Keratinocyte (primary cell): ENCODE data around the gene RPS29. TPM values are rescaled to one million over a fixed set of nuclear protein-coding genes. Genes with fewer than 3 reads are reported as not detected.

ENCODE experiments used
- DNase-seq: peaks from one replicate; pipeline ENCODE4 v3.0.0-alpha.2; 2011; ENCODE audit warnings: low read depth, missing footprints, low spot score
- FAIRE-seq: peaks from 2 replicates; lab custom pipeline; 2011; peaks lifted over from hg19 to GRCh38; lab: Jason Lieb, UNC
- H2AFZ ChIP-seq: 2 replicates; pipeline ENCODE4 v1.6.0; 2012; ENCODE audit warnings: low read length, control low read depth, inconsistent platforms; ENCODE audit not compliant: control insufficient read depth
- H3K27ac ChIP-seq: 2 replicates; pipeline ENCODE4 v1.5.1; 2011; ENCODE audit warnings: low read length; ENCODE audit not compliant: control insufficient read depth, insufficient read depth
- H3K27me3 ChIP-seq: 3 replicates; pipeline ENCODE4 v1.6.0; 2011; ENCODE audit warnings: low read length; ENCODE audit not compliant: control insufficient read depth, insufficient read depth; ENCODE audit errors: extremely low read depth
- H3K36me3 ChIP-seq, 2 experiments: 2 replicates in 1 of 2; 3 replicates in 1 of 2; pipeline ENCODE4 v1.5.1; 2011; ENCODE audit warnings: low read length in 2 of 2, mild to moderate bottlenecking in 1 of 2; ENCODE audit not compliant: control insufficient read depth in 2 of 2, insufficient read depth in 2 of 2; ENCODE audit errors: extremely low read depth in 1 of 2
- H3K4me1 ChIP-seq: 3 replicates; pipeline ENCODE4 v1.5.1; 2011; ENCODE audit warnings: low read length; ENCODE audit not compliant: control insufficient read depth, insufficient read depth; ENCODE audit errors: extremely low read depth
- H3K4me2 ChIP-seq: 3 replicates; pipeline ENCODE4 v1.6.0; 2011; ENCODE audit warnings: low read depth, low read length; ENCODE audit not compliant: control insufficient read depth, insufficient read depth; ENCODE audit errors: extremely low read depth
- H3K4me3 ChIP-seq, 3 experiments: fragments of 200-600 bp in 1 of 3; sonication (generic) in 1 of 3; 2 replicates in 2 of 3; 3 replicates in 1 of 3; pipeline ENCODE4 v1.5.1; 2011 to 2016; ENCODE audit warnings: low read length in 3 of 3, mild to moderate bottlenecking in 3 of 3, control low read depth in 2 of 3, inconsistent platforms in 1 of 3, low read depth in 1 of 3, mixed read lengths in 1 of 3, mixed run types in 1 of 3, moderate library complexity in 1 of 3; ENCODE audit not compliant: control insufficient read depth in 2 of 3, insufficient read depth in 2 of 3; ENCODE audit errors: extremely low read depth in 1 of 3
- H3K79me2 ChIP-seq: 2 replicates; pipeline ENCODE4 v1.6.0; 2012; ENCODE audit warnings: low read length; ENCODE audit not compliant: control insufficient read depth, insufficient read depth
- H3K9ac ChIP-seq: 3 replicates; pipeline ENCODE4 v1.6.0; 2011; ENCODE audit warnings: low read length; ENCODE audit not compliant: control insufficient read depth, insufficient read depth; ENCODE audit errors: extremely low read depth
- H3K9me1 ChIP-seq: 3 replicates; pipeline ENCODE4 v1.6.0; 2011; ENCODE audit warnings: low read length; ENCODE audit not compliant: control insufficient read depth, insufficient read depth; ENCODE audit errors: extremely low read depth
- H3K9me3 ChIP-seq: 2 replicates; pipeline ENCODE4 v1.5.1; 2012; ENCODE audit warnings: low read depth, low read length; ENCODE audit not compliant: control insufficient read depth
- H4K20me1 ChIP-seq: 3 replicates; pipeline ENCODE4 v1.6.0; 2011; ENCODE audit warnings: low read length; ENCODE audit not compliant: control insufficient read depth, insufficient read depth; ENCODE audit errors: extremely low read depth
- EZH2 ChIP-seq: IDR thresholded peaks from one replicate; pipeline ENCODE4 v1.6.1; 2012; ENCODE audit warnings: inconsistent platforms, mild to moderate bottlenecking, low read length, moderate library complexity
- dilution Hi-C: fragments of 300-500 bp; cut with MboI; formaldehyde crosslinking; loops from one replicate; pipeline ENCODE4 v1.7.0; 2020; ENCODE audit warnings: low sequenced_read_pairs; ENCODE audit not compliant: extremely low pct_ligation_motif_present
- polyA plus RNA-seq, 5 experiments: library from polyadenylated mRNA; depleted of rRNA in 3 of 5; stranded (reverse) in 3 of 5; stranded (forward) in 1 of 5; unstranded in 1 of 5; fragments of >200 nt; gene quantifications; 1 replicate in 1 of 5; 2 replicates in 3 of 5; 3 replicates in 1 of 5; pipeline versions ENCODE4 v1.2.1 to v1.2.3, GENCODE V29; 2011 to 2012; ENCODE audit warnings: missing spikeins in 2 of 5, low read depth in 1 of 5, low replicate concordance in 1 of 5
- TF ChIP-seq, protein P1 (sequence below), 3 experiments: IDR thresholded peaks in 1 of 3; conservative IDR thresholded peaks in 1 of 3; optimal IDR thresholded peaks in 1 of 3; 2 replicates in 2 of 3; 3 replicates in 1 of 3; pipeline versions ENCODE3 to v1.5.1; 2011; ENCODE audit warnings: low read length in 3 of 3, mild to moderate bottlenecking in 3 of 3, moderate library complexity in 2 of 3, control low read depth in 1 of 3, inconsistent platforms in 1 of 3; ENCODE audit not compliant: insufficient read depth in 2 of 3; ENCODE audit errors: extremely low read depth in 1 of 3

The RPS29 gene
- polyA plus RNA-seq, 1 donor (not counting 4 experiments of a cell fraction or from before 2014, with no cell fraction given) = 3,884 TPM

GRCh38 chr14:49545071-49545470, 41.1 kb downstream of the RPS29 start:
- dilution Hi-C loops = no loop called here
- no peak for FAIRE-seq

GRCh38 chr14:49541049-49541448, 45.1 kb downstream of the RPS29 start:
- Histone ChIP-seq H3K9ac (no peak overlapping the region), H3K79me2 (no peaks in the 10 kb centered on the region), H3K36me3 (no peaks in the 10 kb centered on the region), H4K20me1 (no peaks in the 10 kb centered on the region), H3K4me2 (no peak overlapping the region), H3K9me1 (no peaks in the 10 kb centered on the region), H3K27ac (no peak overlapping the region), H3K4me1 (no peaks in the 10 kb centered on the region), H3K4me3 (no peak overlapping the region), H2AFZ (no peak overlapping the region), H3K9me3 (no peaks in the 10 kb centered on the region), H3K27me3 (no peaks in the 10 kb centered on the region)
- FAIRE-seq (no peak), DNase-seq (no peak)
- TF ChIP-seq, protein P1, sequence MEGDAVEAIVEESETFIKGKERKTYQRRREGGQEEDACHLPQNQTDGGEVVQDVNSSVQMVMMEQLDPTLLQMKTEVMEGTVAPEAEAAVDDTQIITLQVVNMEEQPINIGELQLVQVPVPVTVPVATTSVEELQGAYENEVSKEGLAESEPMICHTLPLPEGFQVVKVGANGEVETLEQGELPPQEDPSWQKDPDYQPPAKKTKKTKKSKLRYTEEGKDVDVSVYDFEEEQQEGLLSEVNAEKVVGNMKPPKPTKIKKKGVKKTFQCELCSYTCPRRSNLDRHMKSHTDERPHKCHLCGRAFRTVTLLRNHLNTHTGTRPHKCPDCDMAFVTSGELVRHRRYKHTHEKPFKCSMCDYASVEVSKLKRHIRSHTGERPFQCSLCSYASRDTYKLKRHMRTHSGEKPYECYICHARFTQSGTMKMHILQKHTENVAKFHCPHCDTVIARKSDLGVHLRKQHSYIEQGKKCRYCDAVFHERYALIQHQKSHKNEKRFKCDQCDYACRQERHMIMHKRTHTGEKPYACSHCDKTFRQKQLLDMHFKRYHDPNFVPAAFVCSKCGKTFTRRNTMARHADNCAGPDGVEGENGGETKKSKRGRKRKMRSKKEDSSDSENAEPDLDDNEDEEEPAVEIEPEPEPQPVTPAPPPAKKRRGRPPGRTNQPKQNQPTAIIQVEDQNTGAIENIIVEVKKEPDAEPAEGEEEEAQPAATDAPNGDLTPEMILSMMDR (optimal IDR thresholded peaks at IDR 0.05 in 1 of 3, IDR thresholded peaks at IDR 0.05 in 1 of 3, conservative IDR thresholded peaks at IDR 0.05 in 1 of 3; ENCODE audit: extremely low read depth in 1 of 3, insufficient read depth in 2 of 3, low read length in 3 of 3) = no peak
- no peak for TF ChIP-seq EZH2
- dilution Hi-C loops = no loop called here

More at GRCh38 chr14:49545071-49545470, 41.1 kb downstream of the RPS29 start:
- Histone ChIP-seq H3K79me2 (no peaks in the 10 kb centered on the region), H3K4me2 (no peak overlapping the region), H3K9ac (no peak overlapping the region), H3K9me1 (no peaks in the 10 kb centered on the region), H4K20me1 (no peaks in the 10 kb centered on the region), H2AFZ (no peak overlapping the region), H3K4me1 (peaks cover 4% of the 10 kb centered on the region), H3K4me3 (no peak overlapping the region), H3K27me3 (no peaks in the 10 kb centered on the region), H3K9me3 (no peaks in the 10 kb centered on the region), H3K36me3 (no peaks in the 10 kb centered on the region), H3K27ac (no peak overlapping the region)
- no peak for TF ChIP-seq EZH2
- TF ChIP-seq, protein P1 (optimal IDR thresholded peaks at IDR 0.05 in 1 of 3, IDR thresholded peaks at IDR 0.05 in 1 of 3, conservative IDR thresholded peaks at IDR 0.05 in 1 of 3; ENCODE audit: extremely low read depth in 1 of 3, insufficient read depth in 2 of 3, low read length in 3 of 3) = no peak
- no peak for DNase-seq
